Fibroblast of villous mesenchyme (primary cell): ENCODE measurements around the gene CSTB. TPM values are rescaled to one million over a fixed set of nuclear protein-coding genes. Genes with fewer than 3 reads are reported as not detected.

ENCODE experiments used
- DNase-seq: peaks from one replicate; pipeline ENCODE4 v3.0.0-alpha.2; 2010; ENCODE audit warnings: low read depth
- H3K4me3 ChIP-seq: 2 replicates; pipeline ENCODE4 v1.5.1; 2011; ENCODE audit warnings: low read depth, mild to moderate bottlenecking, low read length
- total RNA-seq: library from RNA; depleted of rRNA; stranded (reverse); fragments of >200 nt; gene quantifications from 2 replicates; pipeline ENCODE4 v1.2.3, GENCODE V29; 2012
- TF ChIP-seq, protein P1 (sequence below): IDR thresholded peaks from 2 replicates; pipeline ENCODE4 v1.5.1; 2012; ENCODE audit warnings: low read depth, mild to moderate bottlenecking, low read length; ENCODE audit not compliant: insufficient read depth

Gene CSTB
- total RNA-seq, 1 donor, result 16.0 TPM

DNA sequence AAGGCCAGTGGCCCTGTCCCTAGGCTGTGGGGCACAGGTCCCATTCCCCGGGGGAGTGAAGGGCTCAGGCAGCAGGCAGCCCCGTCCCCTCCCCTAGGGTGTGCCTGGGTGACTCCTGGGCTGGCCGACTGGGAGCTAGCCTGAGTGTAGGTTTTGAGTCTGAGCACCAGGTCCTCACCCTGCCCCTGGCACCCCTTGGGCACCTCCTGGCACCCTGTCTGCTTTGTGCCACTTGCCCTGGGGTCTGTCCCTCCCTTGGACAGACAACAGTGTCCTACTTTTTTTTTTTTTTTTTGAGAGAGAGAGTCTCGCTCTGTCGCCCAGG, 37.5 kb upstream of the CSTB start:
- TF ChIP-seq, protein P1, sequence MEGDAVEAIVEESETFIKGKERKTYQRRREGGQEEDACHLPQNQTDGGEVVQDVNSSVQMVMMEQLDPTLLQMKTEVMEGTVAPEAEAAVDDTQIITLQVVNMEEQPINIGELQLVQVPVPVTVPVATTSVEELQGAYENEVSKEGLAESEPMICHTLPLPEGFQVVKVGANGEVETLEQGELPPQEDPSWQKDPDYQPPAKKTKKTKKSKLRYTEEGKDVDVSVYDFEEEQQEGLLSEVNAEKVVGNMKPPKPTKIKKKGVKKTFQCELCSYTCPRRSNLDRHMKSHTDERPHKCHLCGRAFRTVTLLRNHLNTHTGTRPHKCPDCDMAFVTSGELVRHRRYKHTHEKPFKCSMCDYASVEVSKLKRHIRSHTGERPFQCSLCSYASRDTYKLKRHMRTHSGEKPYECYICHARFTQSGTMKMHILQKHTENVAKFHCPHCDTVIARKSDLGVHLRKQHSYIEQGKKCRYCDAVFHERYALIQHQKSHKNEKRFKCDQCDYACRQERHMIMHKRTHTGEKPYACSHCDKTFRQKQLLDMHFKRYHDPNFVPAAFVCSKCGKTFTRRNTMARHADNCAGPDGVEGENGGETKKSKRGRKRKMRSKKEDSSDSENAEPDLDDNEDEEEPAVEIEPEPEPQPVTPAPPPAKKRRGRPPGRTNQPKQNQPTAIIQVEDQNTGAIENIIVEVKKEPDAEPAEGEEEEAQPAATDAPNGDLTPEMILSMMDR, result no peak
- no peak for DNase-seq
- H3K4me3 ChIP-seq, result no peak overlapping the region

DNA sequence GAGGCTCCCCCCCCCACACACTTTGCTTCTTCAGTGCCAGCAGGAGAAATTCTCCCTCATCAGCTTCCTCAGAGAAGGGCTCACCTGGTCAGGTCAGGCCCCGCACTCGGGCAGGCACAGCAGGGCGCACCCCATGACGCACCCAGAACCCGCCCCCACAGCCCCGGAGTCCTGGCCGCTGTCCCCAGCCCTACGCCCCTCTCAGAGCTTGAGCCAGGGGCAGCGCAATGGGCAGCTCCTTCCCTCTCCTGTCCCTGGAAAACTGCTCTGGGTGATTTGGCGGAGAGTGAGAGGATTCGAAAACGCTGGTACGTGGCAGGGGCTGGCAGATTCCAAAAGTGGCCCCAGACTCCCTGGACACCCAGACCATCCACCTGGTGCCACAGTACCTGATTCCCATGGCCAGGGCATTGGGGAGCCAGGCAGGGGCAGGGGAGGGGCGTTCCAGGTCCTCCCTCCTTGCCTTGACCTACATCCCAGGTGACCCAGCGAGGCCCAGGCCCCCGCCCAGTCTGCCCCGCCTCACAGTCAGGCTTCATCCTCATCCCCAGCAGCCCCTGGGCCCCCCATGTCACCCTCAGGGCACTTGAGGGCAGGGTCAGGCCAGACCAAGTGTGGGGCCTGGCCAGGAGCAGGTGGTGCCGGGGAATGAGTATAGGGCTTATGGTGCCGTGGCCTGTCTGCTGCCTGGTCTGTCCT, 37.0 kb upstream of the CSTB start:
- TF ChIP-seq, protein P1, result no peak
- no peak for DNase-seq
- H3K4me3 ChIP-seq, result no peak overlapping the region

DNA sequence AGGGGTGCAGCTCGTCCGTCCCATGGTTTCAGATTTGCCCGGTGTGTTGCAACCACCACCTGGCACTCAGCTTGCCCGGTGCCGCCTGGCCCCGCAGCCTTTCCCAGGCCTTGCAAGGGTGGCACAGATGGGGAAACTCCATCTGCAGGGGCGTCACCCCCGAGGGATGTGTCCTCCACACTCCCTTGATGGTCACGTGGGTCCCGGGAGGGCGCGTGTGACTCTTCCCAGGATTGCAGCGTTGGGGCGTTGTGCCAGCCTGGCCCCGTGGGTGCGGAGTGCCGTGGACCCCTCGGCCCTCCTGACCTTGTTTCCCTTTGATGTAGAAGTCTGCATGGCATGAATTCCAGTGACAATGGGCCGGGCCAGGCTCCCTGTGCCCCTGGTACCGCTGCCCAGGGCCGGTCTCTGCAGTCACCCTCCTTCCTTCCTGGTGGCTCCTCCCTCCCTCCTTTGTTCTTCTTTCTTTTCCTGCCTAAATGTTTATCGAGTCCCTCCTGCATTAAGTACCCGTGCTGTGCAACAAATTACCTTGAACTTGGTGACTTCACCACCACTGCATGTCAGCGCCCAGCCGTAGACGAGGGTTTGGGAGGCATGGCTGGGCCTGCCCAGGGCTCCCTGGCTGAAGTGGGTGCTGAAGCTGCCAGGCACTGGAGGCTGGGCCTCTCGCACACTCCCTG, 36.2 kb upstream of the CSTB start:
- DNase-seq, result peak; percentile 10
- H3K4me3 ChIP-seq, result no peak overlapping the region
- TF ChIP-seq, protein P1, result no peak

DNA sequence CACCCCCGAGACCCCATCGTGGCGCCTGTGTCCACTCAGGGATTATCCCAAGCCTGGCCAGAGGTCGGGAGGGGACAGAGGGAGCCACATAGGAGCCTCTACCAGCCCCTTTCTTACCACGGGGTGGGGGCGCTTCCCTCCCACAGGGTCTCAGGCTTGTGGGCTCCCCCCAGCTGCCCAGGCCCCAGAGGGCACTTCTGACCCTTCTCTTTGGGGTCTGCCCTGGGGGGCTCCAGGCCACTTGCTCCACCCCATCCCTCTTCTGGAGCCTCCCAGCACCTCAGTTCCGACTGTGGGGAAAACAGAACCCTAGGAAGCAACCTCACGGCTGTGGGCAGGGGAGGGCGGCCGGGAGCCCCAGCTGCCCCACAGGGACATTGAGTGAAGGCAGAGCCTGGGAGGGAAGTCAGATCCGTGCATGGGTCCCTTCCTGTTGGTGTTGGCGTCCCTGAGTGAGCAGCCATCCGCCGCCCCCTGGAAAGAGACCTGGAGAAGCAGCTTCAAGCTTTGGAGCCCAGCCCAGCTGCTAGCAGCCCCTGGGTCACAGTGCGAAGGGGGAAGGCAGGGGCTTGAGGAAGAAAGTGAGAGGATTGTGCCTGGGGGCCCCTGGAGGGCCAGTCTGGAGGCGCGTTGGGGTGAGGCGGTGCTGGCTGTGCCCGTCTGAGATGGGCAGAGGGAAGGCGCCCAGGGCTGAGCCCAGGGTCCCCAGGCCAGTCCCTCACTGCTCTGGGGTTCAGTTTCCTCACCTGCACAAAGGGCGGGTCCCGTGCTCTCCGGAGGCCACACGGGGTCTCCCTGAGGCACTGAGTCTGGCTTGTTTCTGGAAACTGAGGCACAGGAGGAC, 35.4 kb upstream of the CSTB start:
- H3K4me3 ChIP-seq, result no peak overlapping the region
- no peak for DNase-seq
- TF ChIP-seq, protein P1, result no peak

DNA sequence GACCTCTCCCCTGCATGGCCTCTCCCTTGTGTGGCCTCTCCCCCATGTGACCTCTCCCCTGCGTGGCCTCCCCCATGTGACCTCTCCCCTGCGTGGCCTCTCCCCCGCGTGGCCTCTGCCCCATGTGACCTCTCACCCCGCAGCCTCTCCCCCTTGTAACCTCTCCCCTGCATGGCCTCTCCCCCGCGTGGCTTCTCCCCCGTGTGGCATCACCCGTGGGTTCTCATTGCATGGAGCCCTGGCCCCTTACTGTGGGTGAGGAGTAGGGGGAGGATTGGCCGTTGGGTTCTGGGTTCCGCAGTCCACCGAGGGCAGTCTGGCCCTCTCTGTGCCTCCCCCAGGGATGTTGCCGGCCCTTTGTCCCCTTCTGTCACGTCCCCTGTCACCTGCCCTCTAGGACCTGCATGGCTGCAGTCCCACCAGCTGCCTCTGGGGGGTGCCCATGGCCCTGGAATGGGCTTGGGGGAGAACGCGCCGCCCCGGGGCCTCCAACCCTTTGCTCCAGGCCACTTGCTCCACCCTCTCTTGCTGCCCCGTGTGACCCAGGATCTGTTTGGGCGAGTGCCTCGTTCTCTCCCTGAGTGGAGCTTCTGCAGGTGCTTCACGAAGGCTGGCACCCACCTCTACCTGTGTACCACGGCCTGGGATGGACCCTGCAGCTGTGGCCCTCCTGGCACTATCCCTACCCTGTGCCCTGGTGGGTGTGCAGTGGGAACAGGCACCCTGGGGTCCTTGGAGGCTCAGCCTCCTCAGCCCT, 34.6 kb upstream of the CSTB start:
- DNase-seq, result peak; percentile 66
- H3K4me3 ChIP-seq, result no peak overlapping the region
- TF ChIP-seq, protein P1, result peak; percentile 98

DNA sequence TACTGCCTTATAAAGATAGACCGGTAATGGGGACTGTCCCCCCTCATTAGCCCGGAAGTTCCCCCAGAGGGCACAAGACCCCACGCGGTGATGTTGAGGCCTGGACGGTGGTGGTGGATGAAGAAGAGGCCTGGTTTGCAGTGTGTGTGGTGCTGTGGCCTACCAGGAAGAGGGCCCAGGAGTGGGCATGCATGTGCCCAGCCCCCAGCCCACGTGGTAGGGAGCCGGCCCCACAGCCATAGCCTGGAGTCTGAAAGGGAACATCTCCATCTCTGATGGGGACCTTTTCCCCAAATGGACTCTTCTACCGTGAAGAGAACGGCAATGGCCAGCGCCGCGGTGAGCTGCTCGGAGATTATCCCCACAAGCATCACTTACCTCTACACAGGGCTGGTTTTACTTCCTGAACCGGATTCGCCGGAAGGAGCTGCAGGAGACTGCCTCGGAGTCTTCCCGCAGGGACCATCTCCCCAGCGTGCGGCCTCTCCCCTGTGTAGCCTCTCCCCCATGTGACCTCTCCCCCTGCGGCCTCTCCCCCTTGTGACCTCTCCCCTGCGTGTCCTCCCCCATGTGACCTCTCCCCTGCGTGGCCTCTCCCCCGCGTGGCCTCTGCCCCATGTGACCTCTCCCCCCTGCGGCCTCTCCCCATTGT, 33.9 kb upstream of the CSTB start:
- DNase-seq, result no peak
- TF ChIP-seq, protein P1, result no peak
- H3K4me3 ChIP-seq, result no peak overlapping the region
